Endometrium (tissue), 2 donors: Measurements from ENCODE around the gene MISP3.

Experiments
- FAIRE-seq: peaks from 2 replicates; lab custom pipeline; 2012; peaks lifted over from hg19 to GRCh38; lab: Jason Lieb, UNC
- donor health status: control.
- donor health status: control.

Gene MISP3

GRCh38 chr19:14122924-14123323, 50.3 kb downstream of the MISP3 start:
- no peak for FAIRE-seq
